Measurements from ENCODE around the gene ZNF431.

DNA sequence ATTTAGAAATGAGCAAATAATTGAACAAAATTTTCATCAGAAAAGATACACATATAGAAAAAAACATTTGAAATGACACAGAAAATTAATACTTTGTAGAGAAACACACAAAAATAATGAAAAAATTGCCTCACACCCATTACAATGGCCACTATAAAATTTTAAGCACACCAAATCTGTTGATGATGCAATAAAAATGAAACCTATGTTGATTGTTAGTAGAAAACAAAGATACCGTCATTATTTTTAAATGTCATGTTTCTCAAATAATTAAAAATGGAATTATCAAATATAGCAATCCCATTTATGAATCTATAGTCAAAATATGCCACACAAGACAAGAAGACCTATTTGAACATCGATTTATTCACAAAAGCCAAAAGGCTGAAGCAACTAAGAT lies 96.8 kb downstream of the ZNF431 start:
- TF ChIP-seq CTCF (IDR thresholded peaks at IDR 0.05; ENCODE audit: insufficient read depth, low read length) (no peak), POLR2AphosphoS5 (IDR thresholded peaks at IDR 0.05; ENCODE audit: low read depth) (no peak), GABPA (IDR thresholded peaks at IDR 0.05; ENCODE audit: low read depth) (no peak), REST (IDR thresholded peaks at IDR 0.05; ENCODE audit: insufficient replicate concordance, low read depth) (no peak)
